Chondrocyte (in vitro differentiated cells): ENCODE results near the gene DSCAML1. TPM values are rescaled to one million over a fixed set of nuclear protein-coding genes. Genes with fewer than 3 reads are reported as not detected.
"Not testable (repeated sequence)": the region's sequence is repeated elsewhere in the genome, so short reads cannot be mapped to it uniquely, and the experiment has no call there.

Experiments used
- DNase-seq: peaks from one replicate; pipeline ENCODE4 v3.0.0; 2021; ENCODE audit warnings: mixed read lengths, low spot score
- H3K27ac Mint-ChIP-seq: one replicate; pipeline ENCODE4 v1.8.0; 2021; ENCODE audit warnings: mild to moderate bottlenecking, moderate library complexity, mixed read lengths; ENCODE audit not compliant: unreplicated experiment
- H3K27me3 Mint-ChIP-seq: 2 replicates; pipeline ENCODE4 v1.8.0; 2021; ENCODE audit warnings: low read depth, mixed read lengths
- H3K36me3 Mint-ChIP-seq: 2 replicates; pipeline ENCODE4 v1.8.0; 2021; ENCODE audit warnings: low read depth, mixed read lengths
- H3K4me1 Mint-ChIP-seq: 2 replicates; pipeline ENCODE4 v1.8.0; 2021; ENCODE audit warnings: low read depth, mild to moderate bottlenecking, mixed read lengths
- H3K4me3 Mint-ChIP-seq: one replicate; pipeline ENCODE4 v1.8.0; 2021; ENCODE audit warnings: mild to moderate bottlenecking, moderate library complexity, mixed read lengths; ENCODE audit not compliant: unreplicated experiment
- H3K9me3 Mint-ChIP-seq: 2 replicates; pipeline ENCODE4 v1.8.0; 2021; ENCODE audit warnings: low read depth, mixed read lengths
- CTCF ChIP-seq: fragments of 200-600 bp; sonication (generic); IDR thresholded peaks from 2 replicates; pipeline ENCODE4 v1.5.0; 2021; ENCODE audit warnings: antibody characterized with exemption, mild to moderate bottlenecking, moderate library complexity
- total RNA-seq: library from RNA; stranded (reverse); gene quantifications from 3 replicates; pipeline ENCODE4 v1.2.1, GENCODE V29; 2021

The DSCAML1 gene
- total RNA-seq, 1 donor from 2014 or later: not detected

GRCh38 chr11:117814766-117815261, 17.8 kb upstream of the DSCAML1 start:
- DNase-seq: peak; percentile 67
- Mint-ChIP-seq H3K4me1 (peaks cover 14% of the 10 kb centered on the region), H3K27me3 (peaks cover 16% of the 10 kb centered on the region), H3K9me3 (no peaks in the 10 kb centered on the region), H3K36me3 (no peaks in the 10 kb centered on the region), H3K4me3 (no peak overlapping the region), H3K27ac (no peak overlapping the region)
- no peak for TF ChIP-seq CTCF

GRCh38 chr11:117814204-117814765, 17.3 kb upstream of the DSCAML1 start:
- H3K9me3 Mint-ChIP-seq: no peaks in the 10 kb centered on the region
- peaks cover 14% of the 10 kb centered on the region for H3K4me1 Mint-ChIP-seq
- no peak for TF ChIP-seq CTCF
- DNase-seq: no peak
- no peak overlapping the region for H3K27ac Mint-ChIP-seq
- H3K36me3 Mint-ChIP-seq: no peaks in the 10 kb centered on the region
- peaks cover 19% of the 10 kb centered on the region for H3K27me3 Mint-ChIP-seq
- H3K4me3 Mint-ChIP-seq: no peak overlapping the region

- not testable (repeated sequence) for H3K27ac Mint-ChIP-seq, H3K4me3 Mint-ChIP-seq, H3K4me1 Mint-ChIP-seq, DNase-seq, H3K9me3 Mint-ChIP-seq, H3K36me3 Mint-ChIP-seq
- H3K27me3 Mint-ChIP-seq: peaks cover 24% of the 10 kb centered on the region
These were observed 13.0 kb upstream of the DSCAML1 start for GRCh38 chr11:117810056-117810451.

- H3K27me3 Mint-ChIP-seq: peaks cover 26% of the 10 kb centered on the region
These were observed 12.4 kb upstream of the DSCAML1 start for GRCh38 chr11:117809236-117810055.

GRCh38 chr11:117808784-117809183, 11.8 kb upstream of the DSCAML1 start:
- Mint-ChIP-seq H3K9me3 (no peaks in the 10 kb centered on the region), H3K4me3 (no peak overlapping the region), H3K27ac (no peak overlapping the region), H3K36me3 (no peaks in the 10 kb centered on the region), H3K4me1 (peaks cover 5% of the 10 kb centered on the region), H3K27me3 (peaks cover 26% of the 10 kb centered on the region)
- TF ChIP-seq CTCF: no peak
- peak; percentile 65 for DNase-seq

More at GRCh38 chr11:117809236-117810055, 12.4 kb upstream of the DSCAML1 start:
- Mint-ChIP-seq H3K4me1 (peaks cover 5% of the 10 kb centered on the region), H3K27ac (no peak overlapping the region), H3K4me3 (no peak overlapping the region), H3K9me3 (no peaks in the 10 kb centered on the region), H3K36me3 (no peaks in the 10 kb centered on the region)
- TF ChIP-seq CTCF: peak; percentile 79
- DNase-seq: peak; percentile 85
